Mesenchymal stem cell (in vitro differentiated cells and primary cell): ENCODE measurements around the gene FTH1.

Source experiments
- DNase-seq: peaks from one replicate; pipeline ENCODE4 v3.0.0-alpha.2; 2013
- H2AFZ ChIP-seq: one replicate; pipeline ENCODE4 v1.6.1; 2013; ENCODE audit warnings: low read depth, mild to moderate bottlenecking, control low read depth, inconsistent platforms, low read length, moderate library complexity
- H2AK5ac ChIP-seq: 2 replicates; pipeline ENCODE4 v1.6.1; 2013; ENCODE audit warnings: low read length, moderate library complexity, mild to moderate bottlenecking, inconsistent platforms; ENCODE audit not compliant: severe bottlenecking
- H2BK120ac ChIP-seq: one replicate; pipeline ENCODE4 v1.6.1; 2013; ENCODE audit warnings: low read depth, mild to moderate bottlenecking, inconsistent platforms, low read length, moderate library complexity
- H2BK12ac ChIP-seq, 2 experiments: one replicate each; pipeline ENCODE4 v1.6.1; 2013; ENCODE audit warnings: inconsistent platforms in 2 of 2, low read length in 2 of 2, mild to moderate bottlenecking in 2 of 2, moderate library complexity in 2 of 2, control low read depth in 1 of 2
- H2BK15ac ChIP-seq: one replicate; pipeline ENCODE4 v1.6.1; 2013; ENCODE audit warnings: mild to moderate bottlenecking, low read depth, inconsistent platforms; ENCODE audit not compliant: poor library complexity, severe bottlenecking
- H2BK5ac ChIP-seq: 2 replicates; pipeline ENCODE4 v1.6.1; 2013; ENCODE audit warnings: low read depth, mild to moderate bottlenecking, low read length, control low read depth, inconsistent platforms; ENCODE audit not compliant: poor library complexity, severe bottlenecking
- H3K14ac ChIP-seq, 2 experiments: one replicate each; pipeline ENCODE4 v1.6.1; 2013; ENCODE audit warnings: inconsistent platforms in 2 of 2, low read length in 2 of 2, control low read depth in 1 of 2, mild to moderate bottlenecking in 1 of 2, moderate library complexity in 1 of 2
- H3K18ac ChIP-seq, 2 experiments: one replicate each; pipeline ENCODE4 v1.6.1; 2013; ENCODE audit warnings: inconsistent platforms in 2 of 2, low read length in 2 of 2, control low read depth in 1 of 2, low read depth in 1 of 2, mild to moderate bottlenecking in 1 of 2
- H3K23ac ChIP-seq, 2 experiments: one replicate each; pipeline ENCODE4 v1.6.1; 2013; ENCODE audit warnings: inconsistent platforms in 2 of 2, low read length in 2 of 2, mild to moderate bottlenecking in 2 of 2, moderate library complexity in 2 of 2, control low read depth in 1 of 2
- H3K27ac ChIP-seq: 2 replicates; pipeline ENCODE4 v1.5.1; 2013; ENCODE audit warnings: mild to moderate bottlenecking, moderate library complexity, low read length, control low read depth, inconsistent platforms; ENCODE audit not compliant: poor library complexity, severe bottlenecking
- H3K27me3 ChIP-seq, 2 experiments: 2 replicates each; pipeline versions ENCODE4 v1.6.1 to v1.7.0; 2013; ENCODE audit warnings: low read length in 2 of 2, mild to moderate bottlenecking in 2 of 2, moderate library complexity in 2 of 2, control low read depth in 1 of 2, inconsistent platforms in 1 of 2; ENCODE audit not compliant: control insufficient read depth in 1 of 2, insufficient read depth in 1 of 2
- H3K36me3 ChIP-seq, 2 experiments: 2 replicates each; pipeline versions ENCODE4 v1.6.1 to v1.7.0; 2013; ENCODE audit warnings: low read length in 2 of 2, control low read depth in 1 of 2, inconsistent platforms in 1 of 2, low read depth in 1 of 2, mild to moderate bottlenecking in 1 of 2; ENCODE audit not compliant: insufficient read depth in 2 of 2, control insufficient read depth in 1 of 2
- H3K4ac ChIP-seq, 2 experiments: one replicate each; pipeline ENCODE4 v1.6.1; 2013; ENCODE audit warnings: inconsistent platforms in 2 of 2, low read length in 2 of 2, mild to moderate bottlenecking in 2 of 2, moderate library complexity in 2 of 2, control low read depth in 1 of 2, low read depth in 1 of 2
- H3K4me1 ChIP-seq: 2 replicates; pipeline ENCODE4 v1.6.1; 2013; ENCODE audit warnings: low read depth, low read length, control low read depth; ENCODE audit not compliant: control insufficient read depth, insufficient read depth
- H3K4me2 ChIP-seq: 2 replicates; pipeline ENCODE4 v1.6.1; 2013; ENCODE audit warnings: low read length, mild to moderate bottlenecking, inconsistent platforms; ENCODE audit not compliant: poor library complexity, severe bottlenecking
- H3K4me3 ChIP-seq, 2 experiments: 2 replicates each; pipeline versions ENCODE4 v1.5.1 to v1.7.0; 2013; ENCODE audit warnings: low read length in 2 of 2, mild to moderate bottlenecking in 2 of 2, control low read depth in 1 of 2, low read depth in 1 of 2; ENCODE audit not compliant: insufficient read depth in 1 of 2
- H3K79me1 ChIP-seq: replicated peaks from 2 replicates; pipeline ENCODE4 v1.6.1; 2013; ENCODE audit warnings: mild to moderate bottlenecking, control low read depth, low read length, inconsistent platforms; ENCODE audit not compliant: poor library complexity, severe bottlenecking
- H3K9ac ChIP-seq: 2 replicates; pipeline ENCODE4 v1.7.0; 2013; ENCODE audit warnings: mild to moderate bottlenecking, low read length, moderate library complexity
- H3K9me3 ChIP-seq: 2 replicates; pipeline ENCODE4 v1.7.0; 2013; ENCODE audit warnings: mild to moderate bottlenecking, low read length; ENCODE audit not compliant: control insufficient read depth
- H4K8ac ChIP-seq: one replicate; pipeline ENCODE4 v1.6.1; 2013; ENCODE audit warnings: inconsistent platforms, mild to moderate bottlenecking, low read length, moderate library complexity
- H4K91ac ChIP-seq: one replicate; pipeline ENCODE4 v1.6.1; 2013; ENCODE audit warnings: mild to moderate bottlenecking, low read length, inconsistent platforms
- WGBS: methylation state at CpG from one replicate; pipeline ENCODE4 v1.1.7; 2013; ENCODE audit warnings: mixed read lengths; 5-methylcytosine and 5-hydroxymethylcytosine counted together

The FTH1 gene

DNA sequence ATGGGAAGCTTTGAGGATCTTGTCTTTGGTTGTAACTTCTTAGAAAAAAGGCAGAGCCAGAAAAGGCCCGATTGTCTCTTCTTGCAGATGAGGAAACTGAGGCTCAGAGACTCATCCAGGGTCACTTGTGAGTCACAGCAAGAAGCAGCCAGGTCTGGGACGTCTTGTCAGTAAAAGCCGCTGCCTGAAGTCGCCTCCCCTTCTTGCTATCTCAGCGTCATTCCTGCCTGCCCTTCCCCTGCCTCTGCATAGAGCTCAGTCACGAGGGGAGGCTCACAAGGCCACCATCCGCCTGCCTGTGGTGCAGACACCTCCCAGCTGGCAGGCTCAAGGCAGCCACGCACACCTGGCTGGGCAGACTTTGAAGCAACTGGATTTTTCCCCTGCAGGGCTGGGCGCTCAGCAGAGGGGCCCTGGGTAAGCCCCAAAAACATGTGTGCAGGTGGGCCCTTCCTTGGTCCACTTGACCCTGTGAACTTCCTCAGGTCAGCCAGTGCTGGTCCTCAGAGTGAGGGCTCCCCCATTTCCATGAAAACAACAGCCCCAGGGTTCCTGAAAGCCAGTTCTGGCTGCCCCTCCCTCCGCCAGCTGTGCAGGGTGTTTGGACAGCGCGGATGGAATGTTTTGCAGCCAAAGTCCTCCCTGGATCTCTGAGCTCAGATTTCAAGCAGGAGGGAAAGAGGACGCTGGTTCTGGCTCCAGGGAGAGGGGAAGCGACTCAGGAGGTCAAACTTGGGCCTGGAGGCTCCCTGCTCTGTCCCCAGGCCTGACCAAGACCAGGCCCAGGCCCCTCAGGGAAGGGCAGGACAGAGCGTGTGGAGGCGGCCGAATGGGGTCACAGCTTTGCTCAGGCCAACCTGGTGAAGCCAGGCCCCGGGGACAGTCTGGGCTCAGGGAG lies 44.0 kb downstream of the FTH1 start:
- Histone ChIP-seq H2BK120ac (no peak overlapping the region), H3K14ac (peak overlapping the region in 1 of 2 experiments; percentile 72), H3K4me2 (no peak overlapping the region), H3K9ac (peak overlapping the region; percentile 82), H3K4ac (peak overlapping the region in 1 of 2 experiments; percentile 17), H3K4me1 (peaks cover 28% of the 10 kb centered on the region), H3K27me3 (peaks cover 0 to 23% of the 10 kb centered on the region in 2 experiments), H2AFZ (no peak overlapping the region), H4K91ac (peak overlapping the region; percentile 46), H2BK5ac (no peak overlapping the region), H3K36me3 (no peaks in the 10 kb centered on the region), H3K27ac (peak overlapping the region; percentile 31), H3K79me1 (no peaks in the 10 kb centered on the region), H2BK15ac (peak overlapping the region; percentile 34), H2AK5ac (no peak overlapping the region), H2BK12ac (peak overlapping the region in 1 of 2 experiments; percentile 59), H4K8ac (peak overlapping the region; percentile 52), H3K4me3 (peak overlapping the region in 1 of 2 experiments; percentile 1), H3K23ac (no peak overlapping the region), H3K9me3 (no peaks in the 10 kb centered on the region), H3K18ac (peak overlapping the region; percentile 30 to 37)
- WGBS, result 26% methylated on average over 17 of the region's 18 CpGs
- DNase-seq, result peak; percentile 76

DNA sequence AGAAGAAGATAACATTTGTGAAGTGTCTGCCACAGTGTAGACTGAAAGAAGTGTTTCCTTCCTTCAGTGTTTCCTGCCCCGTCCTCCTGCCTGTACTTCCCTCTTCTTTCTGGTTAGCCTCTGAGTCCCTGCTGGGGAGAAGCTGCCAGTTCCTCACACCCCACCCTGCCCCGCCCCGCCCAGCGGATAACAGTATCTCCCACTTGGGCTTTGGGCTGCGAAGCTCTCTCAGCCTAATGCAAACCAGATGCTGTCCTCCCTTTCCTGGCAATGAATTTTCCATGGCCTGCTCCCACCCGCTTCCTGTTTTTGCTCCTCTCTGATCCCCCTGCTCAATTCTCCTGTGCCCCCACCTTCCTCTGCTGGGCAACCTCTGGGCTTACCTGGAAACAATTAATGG lies 44.9 kb downstream of the FTH1 start:
- WGBS, result 15% methylated on average over 6 of the region's 6 CpGs
- H3K36me3 ChIP-seq, result no peaks in the 10 kb centered on the region
- H4K91ac ChIP-seq, result no peak overlapping the region
- no peak overlapping the region for H3K4ac ChIP-seq
- H3K79me1 ChIP-seq, result no peaks in the 10 kb centered on the region
- peak overlapping the region; percentile 59 for H2AK5ac ChIP-seq
- DNase-seq, result peak; percentile 36
- H3K18ac ChIP-seq, result peak overlapping the region in 1 of 2 experiments; percentile 55
- no peak overlapping the region for H2BK120ac ChIP-seq
- peaks cover 0 to 32% of the 10 kb centered on the region in 2 experiments for H3K27me3 ChIP-seq
- no peak overlapping the region for H3K23ac ChIP-seq
- H3K9me3 ChIP-seq, result no peaks in the 10 kb centered on the region
- no peak overlapping the region for H3K4me2 ChIP-seq
- no peak overlapping the region for H3K14ac ChIP-seq
- peak overlapping the region; percentile 69 to 81 for H2BK12ac ChIP-seq
- peak overlapping the region in 1 of 2 experiments; percentile 51 for H3K4me3 ChIP-seq
- H3K27ac ChIP-seq, result no peak overlapping the region
- H2AFZ ChIP-seq, result no peak overlapping the region
- peak overlapping the region; percentile 82 for H3K9ac ChIP-seq
- H2BK15ac ChIP-seq, result no peak overlapping the region
- no peak overlapping the region for H4K8ac ChIP-seq
- no peak overlapping the region for H2BK5ac ChIP-seq
- H3K4me1 ChIP-seq, result peaks cover 31% of the 10 kb centered on the region

DNA sequence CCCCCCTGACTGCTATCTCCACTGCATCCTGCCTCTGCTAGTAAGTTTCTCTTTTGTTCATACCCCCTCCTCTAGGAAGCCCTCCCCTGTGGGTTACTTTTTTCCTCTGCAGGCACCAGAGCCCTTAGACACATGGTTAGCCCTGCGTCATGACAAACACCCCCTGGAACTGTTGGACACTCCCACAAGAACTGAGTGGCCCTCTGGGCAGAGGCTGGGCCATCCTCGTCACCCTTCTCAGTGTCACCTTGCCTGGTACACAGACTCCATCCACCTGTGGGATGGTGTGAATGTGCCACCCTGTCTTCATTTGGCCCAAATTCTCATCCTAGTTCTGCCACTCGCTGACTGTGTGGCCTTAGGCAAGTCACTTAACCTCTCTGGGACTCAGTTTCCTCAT lies 46.0 kb downstream of the FTH1 start:
- Histone ChIP-seq H2BK15ac (no peak overlapping the region), H3K9ac (no peak overlapping the region), H2AK5ac (peak overlapping the region; percentile 3), H3K4ac (no peak overlapping the region), H3K36me3 (no peaks in the 10 kb centered on the region), H3K23ac (no peak overlapping the region), H3K14ac (no peak overlapping the region), H3K9me3 (no peaks in the 10 kb centered on the region), H3K18ac (no peak overlapping the region), H3K79me1 (no peaks in the 10 kb centered on the region), H4K91ac (no peak overlapping the region), H2BK120ac (no peak overlapping the region), H3K27ac (no peak overlapping the region), H3K27me3 (peaks cover 0 to 38% of the 10 kb centered on the region in 2 experiments), H3K4me1 (peaks cover 37% of the 10 kb centered on the region), H3K4me2 (no peak overlapping the region), H2BK5ac (no peak overlapping the region), H2BK12ac (peak overlapping the region in 1 of 2 experiments; percentile 12), H4K8ac (no peak overlapping the region), H2AFZ (no peak overlapping the region), H3K4me3 (no peak overlapping the region)
- no peak for DNase-seq
- WGBS, result 89% methylated on average over 2 of the region's 3 CpGs
